Measurements from ENCODE around the gene XPO6.

The XPO6 gene

GRCh38 chr16:28208824-28209223, 2.9 kb downstream of the XPO6 start:
- no peak for DNase-seq

GRCh38 chr16:28208131-28208530, 3.6 kb downstream of the XPO6 start:
- no peak for DNase-seq

DNA sequence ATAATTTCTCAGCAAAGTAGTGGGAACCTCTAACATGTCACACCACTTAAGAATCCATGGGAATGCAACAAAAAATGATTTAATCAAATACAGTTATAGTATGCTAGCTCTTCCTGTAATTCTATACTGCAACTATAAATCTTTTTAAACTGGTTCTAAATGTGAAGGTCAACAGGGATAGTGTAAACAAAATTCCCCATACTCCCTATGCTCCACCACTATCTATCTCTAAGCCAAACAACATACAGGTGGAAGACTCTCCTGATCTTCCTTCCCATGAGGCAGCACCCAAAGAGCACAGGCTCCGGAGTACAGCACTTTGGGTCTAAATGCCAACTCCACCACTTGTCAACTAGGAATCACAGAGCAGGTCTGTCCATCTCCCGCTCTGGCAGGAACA, 4.4 kb downstream of the XPO6 start:
- no peak for DNase-seq

- no peak for DNase-seq
These were observed 5.8 kb downstream of the XPO6 start for GRCh38 chr16:28205974-28206373.

GRCh38 chr16:28205117-28205899, 6.5 kb downstream of the XPO6 start:
- DNase-seq, result no peak

DNA sequence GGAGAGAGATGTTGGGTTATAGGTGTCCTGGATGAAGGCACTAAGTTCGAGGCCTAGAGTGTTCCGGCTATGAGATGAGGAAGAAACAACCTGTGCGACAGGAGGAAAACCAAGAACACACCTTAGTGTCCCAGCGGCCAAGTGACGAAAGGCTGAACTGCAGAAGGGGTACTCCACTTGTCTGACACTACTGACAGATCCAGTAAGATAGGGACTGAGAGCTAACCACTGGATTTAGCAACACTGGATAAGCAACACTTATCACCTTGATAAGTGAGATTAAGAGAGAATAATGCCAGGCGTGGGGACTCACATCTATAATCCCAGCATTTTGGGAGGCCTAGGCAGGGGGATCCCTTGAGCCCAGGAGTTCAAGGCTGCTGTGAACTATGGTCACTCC, 7.1 kb downstream of the XPO6 start:
- no peak for DNase-seq

DNA sequence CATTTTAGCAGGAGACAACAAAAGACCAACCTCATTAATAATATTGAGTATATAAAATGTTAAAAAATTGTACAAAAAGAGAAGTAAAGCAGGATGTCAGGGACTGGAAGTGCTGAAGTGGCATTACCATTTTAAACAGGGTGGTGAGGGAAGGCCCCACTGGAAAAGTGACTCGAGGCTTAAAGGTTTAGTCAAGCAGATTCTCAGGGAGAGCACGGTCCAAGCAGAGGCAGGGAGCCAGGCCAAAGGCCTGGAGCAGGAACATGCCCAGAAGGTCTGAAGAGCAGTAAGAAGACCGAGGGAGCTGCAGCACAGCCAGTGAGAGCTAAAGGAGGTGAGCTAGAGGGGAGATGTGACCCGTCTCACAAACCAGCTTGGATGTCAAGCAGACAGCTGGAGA, 7.6 kb downstream of the XPO6 start:
- DNase-seq, result no peak

DNA sequence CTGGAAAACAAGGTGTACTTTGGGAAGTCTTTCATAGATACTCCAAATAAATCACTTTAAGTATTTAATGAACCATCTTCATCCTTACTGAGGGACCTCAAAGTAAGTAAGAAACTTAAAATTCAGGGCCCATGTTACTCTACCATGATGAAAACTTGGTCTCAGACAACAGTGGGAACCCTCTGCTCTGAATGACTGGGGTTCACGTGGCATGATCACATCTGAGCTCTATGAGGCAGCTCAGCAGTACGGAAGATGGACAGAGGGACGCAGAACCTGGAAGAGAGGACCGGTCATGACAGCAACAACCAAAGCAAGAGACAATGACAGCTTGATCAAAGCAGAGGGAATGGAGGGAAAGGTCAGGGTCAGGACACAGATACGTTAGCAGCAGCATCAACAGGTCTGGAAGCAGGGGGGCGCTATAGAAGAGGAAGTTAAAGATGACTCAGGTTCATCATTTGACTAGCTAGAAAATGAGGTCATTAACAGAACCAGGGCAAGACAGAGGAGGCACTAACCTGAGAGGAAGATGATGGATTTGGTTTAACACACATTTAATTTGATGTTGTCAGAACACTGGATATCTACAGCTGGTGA, 9.5 kb downstream of the XPO6 start:
- DNase-seq, result no peak

DNA sequence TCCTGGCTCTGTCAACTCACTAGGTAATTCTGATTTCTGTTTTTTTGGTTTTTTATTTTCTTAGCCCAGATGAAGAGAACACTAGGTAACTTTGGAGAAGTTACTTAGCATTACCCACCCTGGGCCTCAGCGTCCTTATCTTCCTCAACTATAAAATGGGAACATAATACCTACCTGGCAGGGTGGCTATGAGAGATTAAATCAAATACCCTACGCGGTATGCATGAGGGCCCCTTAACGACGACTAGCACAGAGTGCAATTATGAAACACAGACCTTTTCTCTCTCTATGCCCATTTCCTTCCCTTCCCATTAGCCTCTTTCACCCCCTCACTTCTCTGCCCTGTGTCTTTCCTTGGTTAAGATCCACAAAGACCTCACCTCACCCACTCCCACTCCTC, 11.1 kb downstream of the XPO6 start:
- DNase-seq, result no peak

- no peak for DNase-seq
These were observed 15.3 kb downstream of the XPO6 start for GRCh38 chr16:28196387-28196987.

DNA sequence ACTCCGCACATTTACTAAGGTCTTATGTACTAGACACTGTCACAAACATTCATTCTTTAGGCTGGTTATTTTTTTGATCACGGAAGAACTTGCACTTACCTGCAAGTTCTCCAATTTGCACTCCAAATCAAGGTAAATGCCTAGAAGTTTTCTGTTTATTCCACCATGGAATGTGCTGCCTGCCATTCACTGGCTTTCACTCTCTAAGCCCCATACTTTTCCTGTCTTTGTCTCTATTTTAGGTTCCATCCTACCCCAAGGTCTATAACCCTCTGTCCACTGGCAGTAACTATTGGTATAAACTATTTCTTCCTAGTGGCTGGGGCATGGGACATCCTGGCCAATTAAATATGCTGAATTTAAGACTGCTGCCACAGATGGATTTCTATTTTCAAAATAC, 15.9 kb downstream of the XPO6 start:
- no peak for DNase-seq

DNA sequence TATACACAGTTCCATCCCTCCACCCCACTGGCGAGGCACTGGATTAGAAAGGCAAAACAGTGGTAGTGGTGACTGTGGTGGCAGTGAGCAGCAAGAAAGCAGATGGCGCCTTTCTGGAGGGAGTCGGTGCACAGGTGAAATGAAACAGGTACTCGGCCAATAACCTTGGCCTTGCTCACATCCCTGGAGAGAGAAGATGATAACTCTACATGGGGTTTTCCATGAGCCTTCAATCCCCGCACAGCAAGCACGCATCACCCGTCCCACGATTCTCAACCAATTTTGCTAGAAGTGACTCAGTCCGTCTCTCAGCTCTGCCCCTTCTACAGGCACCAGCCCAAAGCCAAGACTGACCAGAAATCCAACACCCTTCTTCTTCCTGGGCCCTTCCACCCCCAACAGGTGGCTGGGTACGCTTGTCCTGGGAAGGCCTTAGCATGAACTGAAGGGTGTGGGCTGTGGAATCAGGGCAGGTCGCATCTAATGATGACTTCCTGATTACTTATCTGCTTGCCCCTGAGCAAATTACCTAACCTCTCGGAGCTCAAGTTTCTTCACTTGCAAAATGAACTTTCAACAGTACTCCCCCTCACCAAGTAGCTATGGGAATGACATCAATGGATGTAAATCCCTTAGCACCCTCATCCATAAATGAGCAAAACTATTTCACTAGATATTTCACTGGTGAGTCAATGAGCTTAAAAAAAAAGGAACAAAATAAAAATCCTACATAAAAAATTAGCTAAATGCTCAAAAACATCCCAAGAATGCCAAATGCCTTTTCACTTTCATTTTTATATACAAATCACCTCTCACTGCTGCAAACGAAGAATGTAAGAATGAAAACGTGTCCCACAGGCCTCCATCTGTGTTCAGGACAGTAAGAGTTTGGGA, 18.0 kb downstream of the XPO6 start:
- no peak for DNase-seq

GRCh38 chr16:28192806-28193529, 18.8 kb downstream of the XPO6 start:
- DNase-seq, result no peak

GRCh38 chr16:28191364-28191960, 20.3 kb downstream of the XPO6 start:
- no peak for DNase-seq

DNA sequence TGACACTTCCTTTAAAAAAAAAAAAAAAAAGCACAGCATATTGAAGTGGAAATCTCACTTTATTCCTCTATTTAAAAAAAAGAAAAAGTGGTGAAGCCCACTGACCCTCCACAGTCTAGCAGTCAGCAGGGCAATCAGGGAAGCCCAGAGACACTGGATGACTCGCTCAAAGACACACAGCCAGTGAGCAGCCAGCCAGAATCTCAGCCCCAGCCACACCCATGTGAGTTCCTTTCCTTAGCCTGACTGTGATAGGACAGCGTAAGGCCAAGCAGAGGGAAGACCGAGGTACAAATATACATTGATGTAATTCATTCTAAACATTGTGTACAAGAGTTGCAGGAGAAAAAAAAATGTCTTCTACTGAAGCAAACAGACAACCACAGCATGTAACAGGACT, 22.5 kb downstream of the XPO6 start:
- no peak for DNase-seq

- no peak for DNase-seq
These were observed 23.5 kb downstream of the XPO6 start for GRCh38 chr16:28188085-28188916.

GRCh38 chr16:28187595-28188004, 24.2 kb downstream of the XPO6 start:
- DNase-seq, result no peak

DNA sequence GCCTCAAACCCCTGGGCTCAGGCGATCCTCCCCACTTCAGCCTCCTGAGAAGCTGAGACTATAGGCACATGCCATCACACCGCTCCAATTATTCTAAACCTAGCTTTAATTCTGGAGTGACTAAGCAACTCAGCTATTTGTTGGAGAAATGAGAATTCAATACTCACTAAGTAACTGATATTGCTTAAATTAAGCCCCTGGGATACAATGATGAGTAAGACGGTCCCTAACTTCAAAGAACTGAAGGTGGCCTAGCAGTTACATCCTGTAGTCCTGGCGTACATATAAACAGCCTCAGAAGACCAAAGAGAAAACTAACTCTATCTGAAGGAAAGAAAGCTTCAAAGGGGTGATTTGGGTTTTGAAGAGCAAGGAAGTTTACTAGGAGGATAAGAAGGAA, 25.0 kb downstream of the XPO6 start:
- DNase-seq, result no peak

DNA sequence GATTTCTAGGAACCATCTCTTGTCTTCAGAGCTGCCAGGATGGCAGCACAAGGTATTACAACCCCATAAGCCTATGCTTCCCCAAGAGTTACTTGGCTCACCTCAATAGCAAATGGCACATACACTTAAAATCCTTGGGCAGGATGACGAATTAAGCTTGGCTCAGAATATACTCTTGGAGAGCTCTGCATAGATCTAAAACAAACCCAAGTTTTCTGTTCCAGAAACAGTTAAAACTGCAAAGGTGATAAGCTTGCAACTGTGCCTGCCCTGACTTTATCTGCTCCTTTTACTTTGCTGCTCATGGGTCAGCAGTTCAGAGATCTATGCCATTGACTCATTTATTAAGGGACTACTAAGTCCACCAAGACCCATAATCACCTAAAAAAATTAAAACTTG, 26.1 kb downstream of the XPO6 start:
- DNase-seq, result no peak

GRCh38 chr16:28184625-28185024, 27.1 kb downstream of the XPO6 start:
- no peak for DNase-seq

DNA sequence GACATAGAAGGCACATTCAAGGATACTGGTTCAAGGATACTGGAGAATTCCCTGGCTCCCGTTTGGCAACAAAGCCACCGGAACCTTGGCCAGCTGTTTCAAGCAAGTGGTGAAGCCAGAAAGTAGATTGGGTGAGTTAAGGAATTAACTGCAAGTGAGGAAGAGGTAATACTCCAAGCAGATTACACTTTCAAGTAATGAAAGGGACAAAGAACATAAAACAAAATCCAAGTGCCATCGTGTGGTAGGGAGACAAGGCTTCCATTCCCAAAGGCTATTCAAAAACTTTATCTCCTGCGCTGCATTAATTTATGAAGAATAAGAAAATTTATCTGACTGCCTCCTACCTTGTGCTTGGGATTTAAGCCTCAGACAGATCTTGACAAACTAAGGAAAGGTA, 27.8 kb downstream of the XPO6 start:
- no peak for DNase-seq

Measured in NCI-H526 treated with DMSO at 0.1 percent for 48 hours (cell line).